ENCODE measurements around the gene CCDC102B. TPM values are rescaled to one million over a fixed set of nuclear protein-coding genes. Genes with fewer than 3 reads are reported as not detected.
"Not testable (repeated sequence)": the region's sequence is repeated elsewhere in the genome, so short reads cannot be mapped to it uniquely, and the experiment has no call there.

The CCDC102B gene
- total and polyA plus RNA-seq, 11 donors = 3.0 to 16.1 (median 5.3) TPM

DNA sequence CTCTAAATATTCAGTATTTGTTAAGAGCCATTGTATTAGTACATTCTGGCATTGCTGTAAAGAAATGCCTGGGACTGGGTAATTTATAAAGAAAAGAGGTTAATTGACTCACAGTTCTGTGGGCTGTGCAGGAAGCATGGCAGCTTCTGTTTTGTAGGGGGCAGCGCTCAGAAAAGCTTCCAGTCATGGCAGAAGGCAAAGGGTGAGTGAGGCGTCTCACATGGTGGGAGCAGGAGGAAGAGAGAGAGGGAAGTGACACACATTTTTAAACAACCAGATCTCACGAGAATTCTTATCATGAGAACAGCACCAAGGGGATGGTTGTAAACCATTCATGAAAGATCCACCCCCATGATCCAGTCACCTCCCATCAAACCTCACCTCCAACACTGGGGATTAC, 13.8 kb upstream of the CCDC102B start:
- TF ChIP-seq, protein P1, sequence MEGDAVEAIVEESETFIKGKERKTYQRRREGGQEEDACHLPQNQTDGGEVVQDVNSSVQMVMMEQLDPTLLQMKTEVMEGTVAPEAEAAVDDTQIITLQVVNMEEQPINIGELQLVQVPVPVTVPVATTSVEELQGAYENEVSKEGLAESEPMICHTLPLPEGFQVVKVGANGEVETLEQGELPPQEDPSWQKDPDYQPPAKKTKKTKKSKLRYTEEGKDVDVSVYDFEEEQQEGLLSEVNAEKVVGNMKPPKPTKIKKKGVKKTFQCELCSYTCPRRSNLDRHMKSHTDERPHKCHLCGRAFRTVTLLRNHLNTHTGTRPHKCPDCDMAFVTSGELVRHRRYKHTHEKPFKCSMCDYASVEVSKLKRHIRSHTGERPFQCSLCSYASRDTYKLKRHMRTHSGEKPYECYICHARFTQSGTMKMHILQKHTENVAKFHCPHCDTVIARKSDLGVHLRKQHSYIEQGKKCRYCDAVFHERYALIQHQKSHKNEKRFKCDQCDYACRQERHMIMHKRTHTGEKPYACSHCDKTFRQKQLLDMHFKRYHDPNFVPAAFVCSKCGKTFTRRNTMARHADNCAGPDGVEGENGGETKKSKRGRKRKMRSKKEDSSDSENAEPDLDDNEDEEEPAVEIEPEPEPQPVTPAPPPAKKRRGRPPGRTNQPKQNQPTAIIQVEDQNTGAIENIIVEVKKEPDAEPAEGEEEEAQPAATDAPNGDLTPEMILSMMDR (IDR thresholded peaks at IDR 0.05) = no peak
- TF ChIP-seq POLR2A (IDR thresholded peaks at IDR 0.05) = no peak
- Histone ChIP-seq H3K27me3 (no peaks in the 10 kb centered on the region), H3K36me3 (no peaks in the 10 kb centered on the region), H3K9me3 (no peaks in the 10 kb centered on the region), H3K4me3 (no peak overlapping the region), H3K4me1 (peaks cover 0 to 6% (median 0%) of the 10 kb centered on the region in 12 donors), H3K27ac (no peak overlapping the region)
- intact Hi-C loops (cut with DNase I) = no loop called here
- DNase-seq (no peak), ATAC-seq (no peak)
- 68 to 76% (median 74%) methylated on average over 3 of the region's 3 CpGs for WGBS, 4 donors

DNA sequence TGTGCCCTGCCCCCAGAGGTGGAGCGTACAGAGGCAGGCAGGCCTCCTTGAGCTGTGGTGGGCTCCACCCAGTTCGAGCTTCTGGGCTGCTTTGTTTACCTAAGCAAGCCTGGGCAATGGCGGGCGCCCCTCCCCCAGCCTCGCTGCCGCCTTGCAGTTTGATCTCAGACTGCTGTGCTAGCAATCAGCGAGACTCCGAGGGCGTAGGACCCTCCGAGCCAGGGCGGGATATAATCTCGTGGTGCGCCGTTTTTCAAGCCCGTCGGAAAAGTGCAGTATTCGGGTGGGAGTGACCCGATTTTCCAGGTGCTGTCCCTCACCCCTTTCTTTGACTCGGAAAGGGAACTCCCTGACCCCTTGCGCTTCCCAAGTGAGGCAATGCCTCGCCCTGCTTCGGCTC, 7.6 kb upstream of the CCDC102B start:
- H3K4me3 ChIP-seq; DNase-seq; intact Hi-C loops (cut with DNase I); H3K36me3 ChIP-seq; H3K4me1 ChIP-seq; ATAC-seq; H3K9me3 ChIP-seq; H3K27me3 ChIP-seq; H3K27ac ChIP-seq: not testable (repeated sequence)
- WGBS, 4 donors = 80 to 100% (median 84%) methylated on average over 10 to 22 of the region's 22 CpGs

DNA sequence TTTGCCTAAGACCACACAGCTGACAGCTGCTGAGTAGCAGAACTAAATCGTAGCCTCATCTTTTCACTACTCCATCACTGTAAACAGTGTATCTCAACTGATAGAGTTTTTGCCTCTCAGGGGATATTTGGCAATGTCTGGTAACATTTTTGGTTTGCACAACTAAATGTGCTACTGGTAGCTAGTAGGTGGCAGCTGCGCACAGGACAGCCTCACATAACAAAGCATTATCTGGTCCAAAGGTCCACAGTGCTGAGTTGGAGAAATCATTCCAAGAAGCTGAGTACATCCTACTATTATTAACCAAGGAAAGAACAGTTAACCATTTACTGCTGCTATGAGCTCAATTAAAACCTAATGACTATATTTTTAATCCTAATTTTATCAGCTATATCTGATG, 6.1 kb upstream of the CCDC102B start:
- TF ChIP-seq POLR2A (IDR thresholded peaks at IDR 0.05) = no peak
- TF ChIP-seq, protein P1 (IDR thresholded peaks at IDR 0.05) = no peak
- 48 to 72% (median 65%) methylated on average over 2 of the region's 2 CpGs for WGBS, 4 donors
- DNase-seq (no peak), ATAC-seq (peak in 1 of 4 donors; percentile 33)
- Histone ChIP-seq H3K9me3 (no peaks in the 10 kb centered on the region), H3K36me3 (no peaks in the 10 kb centered on the region), H3K27me3 (no peaks in the 10 kb centered on the region), H3K27ac (no peak overlapping the region), H3K4me3 (no peak overlapping the region), H3K4me1 (peaks cover 0 to 5% (median 0%) of the 10 kb centered on the region in 12 donors)
- intact Hi-C loops (cut with DNase I) = no loop called here

- Histone ChIP-seq H3K4me3 (no peak overlapping the region), H3K4me1 (peaks cover 0 to 7% (median 0%) of the 10 kb centered on the region in 12 donors), H3K27ac (no peak overlapping the region), H3K36me3 (no peaks in the 10 kb centered on the region), H3K9me3 (no peaks in the 10 kb centered on the region), H3K27me3 (no peaks in the 10 kb centered on the region)
- intact Hi-C loops (cut with DNase I) = no loop called here
- DNase-seq (no peak), ATAC-seq (no peak)
- TF ChIP-seq POLR2A (IDR thresholded peaks at IDR 0.05) = no peak
- TF ChIP-seq, protein P1 (IDR thresholded peaks at IDR 0.05) = no peak
These were observed 3.9 kb upstream of the CCDC102B start for GRCh38 chr18:68793951-68794350.
